ENCODE data around the gene NCS1. TPM values are rescaled to one million over a fixed set of nuclear protein-coding genes. Genes with fewer than 3 reads are reported as not detected.

NCS1 gene
- polyA plus RNA-seq, 4 donors, result 0.54 to 9.2 (median 3.0) TPM

GRCh38 chr9:130129432-130130061 is 42.7 kb upstream of the NCS1 start:
- WGBS, 3 donors, result 87 to 91% (median 90%) methylated on average over 22 of the region's 22 CpGs
- DNase-seq, result no peak
- no peak for FAIRE-seq
- Histone ChIP-seq H3K9me3 (ENCODE audit: control insufficient read depth in 2 of 2, insufficient read depth in 1 of 2, low read depth in 1 of 2, low read length in 1 of 2) (no peaks in the 10 kb centered on the region), H3K4me1 (ENCODE audit: control insufficient read depth in 3 of 3, insufficient read depth in 2 of 3, low read depth in 1 of 3, low read length in 2 of 3) (no peaks in the 10 kb centered on the region), H3K27ac (ENCODE audit: low read depth in 1 of 3, low read length in 2 of 3) (peak overlapping the region in 2 of 3 donors; percentile 35 to 85), H3K36me3 (ENCODE audit: control insufficient read depth in 3 of 3, insufficient read depth in 2 of 3, low read depth in 1 of 3, low read length in 3 of 3) (peaks cover 8 to 60% (median 9%) of the 10 kb centered on the region in 3 donors), H3K27me3 (ENCODE audit: control insufficient read depth in 3 of 3, insufficient read depth in 3 of 3, low read length in 3 of 3) (no peaks in the 10 kb centered on the region), H3K4me3 (ENCODE audit: low read depth in 1 of 3, low read length in 3 of 3) (no peak overlapping the region)

DNA sequence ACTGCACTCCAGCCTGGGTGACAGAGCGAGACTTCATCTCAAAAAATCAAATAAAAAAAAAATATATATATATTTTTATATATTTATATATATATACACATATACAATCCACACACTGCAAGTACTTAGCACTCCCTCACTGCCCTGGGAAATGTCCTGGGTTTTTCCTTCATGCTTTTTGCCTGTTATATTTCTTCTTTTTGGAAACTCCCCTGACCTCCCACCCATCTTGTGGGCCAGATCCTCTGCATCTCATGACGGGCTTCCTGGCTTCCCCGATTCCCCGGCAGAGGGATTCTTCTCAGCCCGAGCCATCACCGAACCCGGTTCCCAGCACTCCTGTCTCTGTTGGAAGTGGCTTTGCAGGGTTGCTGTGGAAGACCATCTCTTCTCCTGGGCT is 39.5 kb upstream of the NCS1 start:
- FAIRE-seq (no peak), DNase-seq (no peak)
- Histone ChIP-seq H3K4me1 (ENCODE audit: control insufficient read depth in 3 of 3, insufficient read depth in 2 of 3, low read depth in 1 of 3, low read length in 2 of 3) (no peaks in the 10 kb centered on the region), H3K36me3 (ENCODE audit: control insufficient read depth in 3 of 3, insufficient read depth in 2 of 3, low read depth in 1 of 3, low read length in 3 of 3) (peaks cover 5 to 69% (median 9%) of the 10 kb centered on the region in 3 donors), H3K9me3 (ENCODE audit: control insufficient read depth in 2 of 2, insufficient read depth in 1 of 2, low read depth in 1 of 2, low read length in 1 of 2) (no peaks in the 10 kb centered on the region), H3K27ac (ENCODE audit: low read depth in 1 of 3, low read length in 2 of 3) (no peak overlapping the region), H3K27me3 (ENCODE audit: control insufficient read depth in 3 of 3, insufficient read depth in 3 of 3, low read length in 3 of 3) (no peaks in the 10 kb centered on the region), H3K4me3 (ENCODE audit: low read depth in 1 of 3, low read length in 3 of 3) (no peak overlapping the region)
- 91 to 96% (median 95%) methylated on average over 7 of the region's 7 CpGs for WGBS, 3 donors

DNA sequence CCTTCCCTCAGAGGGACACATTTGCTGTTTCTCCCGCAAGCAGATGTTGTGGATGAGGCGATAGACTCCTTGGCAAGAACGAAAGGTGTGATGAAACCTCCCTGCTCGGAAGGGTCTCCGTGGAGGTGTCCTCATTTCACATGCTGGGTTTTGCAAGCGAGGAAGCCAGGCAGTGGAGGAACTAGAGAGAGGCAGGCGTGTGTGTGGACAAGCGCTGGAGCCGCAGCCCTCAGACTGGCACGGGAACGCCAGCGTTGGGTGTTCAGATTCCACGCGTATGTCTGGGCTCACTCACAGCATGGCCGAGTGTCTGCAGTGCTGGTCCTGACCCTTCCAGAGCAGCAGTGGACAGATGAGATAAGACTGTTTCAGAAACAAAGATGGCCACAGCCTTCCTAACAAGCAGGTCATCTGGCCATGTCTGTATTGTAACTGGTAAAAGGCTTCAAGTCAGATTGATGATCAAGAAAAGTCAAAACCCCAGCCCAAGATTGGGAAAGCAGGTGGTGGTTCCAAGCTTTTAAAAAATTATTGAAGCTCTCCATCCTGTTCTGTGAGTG is 35.0 kb upstream of the NCS1 start:
- Histone ChIP-seq H3K27me3 (ENCODE audit: control insufficient read depth in 3 of 3, insufficient read depth in 3 of 3, low read length in 3 of 3) (no peaks in the 10 kb centered on the region), H3K36me3 (ENCODE audit: control insufficient read depth in 3 of 3, insufficient read depth in 2 of 3, low read depth in 1 of 3, low read length in 3 of 3) (peaks cover 0 to 31% (median 3%) of the 10 kb centered on the region in 3 donors), H3K27ac (ENCODE audit: low read depth in 1 of 3, low read length in 2 of 3) (no peak overlapping the region), H3K4me1 (ENCODE audit: control insufficient read depth in 3 of 3, insufficient read depth in 2 of 3, low read depth in 1 of 3, low read length in 2 of 3) (no peaks in the 10 kb centered on the region), H3K9me3 (ENCODE audit: control insufficient read depth in 2 of 2, insufficient read depth in 1 of 2, low read depth in 1 of 2, low read length in 1 of 2) (no peaks in the 10 kb centered on the region), H3K4me3 (ENCODE audit: low read depth in 1 of 3, low read length in 3 of 3) (no peak overlapping the region)
- DNase-seq (no peak), FAIRE-seq (no peak)
- WGBS, 3 donors, result 95 to 98% (median 98%) methylated on average over 15 of the region's 15 CpGs

DNA sequence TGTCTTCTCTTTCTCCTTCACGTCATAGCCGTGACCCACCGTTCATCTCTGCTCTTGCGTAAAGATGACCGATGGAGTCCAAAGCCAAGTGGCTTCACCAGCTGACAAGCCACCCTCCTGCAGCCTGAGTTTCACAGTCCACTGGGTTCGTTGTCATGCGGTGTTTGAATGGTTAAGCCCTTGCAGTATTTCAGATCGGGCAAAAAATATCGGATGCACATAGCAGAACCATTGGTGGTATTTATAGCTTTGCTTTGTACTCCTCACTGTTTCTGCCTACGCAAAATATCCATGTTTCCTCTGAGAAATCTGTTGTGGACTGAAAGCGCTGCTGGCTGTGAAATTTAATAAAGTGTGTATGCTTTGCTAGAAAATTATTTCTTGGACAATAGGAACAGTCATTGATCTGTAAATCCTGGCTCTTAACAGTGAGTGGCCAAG is 34.5 kb upstream of the NCS1 start:
- H3K4me3 ChIP-seq (ENCODE audit: low read depth in 1 of 3, low read length in 3 of 3), result no peak overlapping the region
- H3K9me3 ChIP-seq (ENCODE audit: control insufficient read depth in 2 of 2, insufficient read depth in 1 of 2, low read depth in 1 of 2, low read length in 1 of 2), result no peaks in the 10 kb centered on the region
- no peak for DNase-seq
- H3K4me1 ChIP-seq (ENCODE audit: control insufficient read depth in 3 of 3, insufficient read depth in 2 of 3, low read depth in 1 of 3, low read length in 2 of 3), result no peaks in the 10 kb centered on the region
- no peak overlapping the region for H3K27ac ChIP-seq (ENCODE audit: low read depth in 1 of 3, low read length in 2 of 3)
- peaks cover 0 to 29% (median 3%) of the 10 kb centered on the region in 3 donors for H3K36me3 ChIP-seq (ENCODE audit: control insufficient read depth in 3 of 3, insufficient read depth in 2 of 3, low read depth in 1 of 3, low read length in 3 of 3)
- FAIRE-seq, result no peak
- WGBS, 3 donors, result 90 to 96% (median 95%) methylated on average over 11 of the region's 11 CpGs
- no peaks in the 10 kb centered on the region for H3K27me3 ChIP-seq (ENCODE audit: control insufficient read depth in 3 of 3, insufficient read depth in 3 of 3, low read length in 3 of 3)

DNA sequence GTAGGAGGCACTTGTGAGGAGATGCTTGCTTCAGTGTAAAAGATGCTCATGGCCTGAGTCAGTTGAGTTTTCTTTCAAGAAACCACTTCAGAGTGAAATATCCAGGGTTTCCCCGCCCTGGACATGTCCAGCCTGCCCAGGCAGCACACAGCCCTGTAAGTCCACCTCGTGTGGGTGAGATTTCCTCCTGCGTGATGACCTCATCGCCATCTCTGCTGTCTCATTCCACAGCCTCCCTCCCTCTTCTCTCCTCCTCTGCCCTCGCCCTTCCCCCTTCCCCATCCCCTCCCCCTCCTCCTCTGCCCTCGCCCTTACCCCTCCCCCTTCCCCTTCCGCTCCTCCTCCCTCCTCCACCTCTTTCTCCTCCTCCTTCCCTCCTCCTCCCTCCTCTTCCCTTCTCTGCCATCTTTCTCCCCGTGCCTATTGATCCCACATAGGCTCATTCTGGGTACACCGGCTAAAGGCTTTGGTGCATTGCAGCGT is 34.0 kb upstream of the NCS1 start:
- no peak for FAIRE-seq
- peak overlapping the region in 1 of 3 donors; percentile 19 for H3K27ac ChIP-seq (ENCODE audit: low read depth in 1 of 3, low read length in 2 of 3)

DNA sequence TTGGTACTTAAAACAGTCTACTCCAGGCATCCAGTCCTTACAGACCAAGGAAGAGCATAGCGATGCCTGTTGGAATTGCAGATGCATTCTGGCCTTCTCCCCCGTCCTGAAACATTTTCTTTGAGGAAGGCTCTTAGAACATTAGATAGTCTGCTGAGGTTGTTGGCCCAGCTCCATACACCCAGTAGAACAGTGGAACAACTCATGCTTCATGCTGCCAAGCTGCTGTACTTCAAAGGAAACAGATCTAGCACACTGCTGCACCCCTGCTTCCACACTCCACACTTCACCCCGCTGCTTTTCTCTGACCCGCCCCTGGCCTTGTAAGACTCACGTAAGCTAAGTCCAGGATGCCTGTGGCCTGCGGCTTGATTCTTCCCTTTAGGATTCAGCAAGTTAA is 33.4 kb upstream of the NCS1 start:
- 56 to 70% (median 65%) methylated on average over 6 of the region's 6 CpGs for WGBS, 3 donors
- Histone ChIP-seq H3K36me3 (ENCODE audit: control insufficient read depth in 3 of 3, insufficient read depth in 2 of 3, low read depth in 1 of 3, low read length in 3 of 3) (peaks cover 0 to 21% (median 0%) of the 10 kb centered on the region in 3 donors), H3K4me1 (ENCODE audit: control insufficient read depth in 3 of 3, insufficient read depth in 2 of 3, low read depth in 1 of 3, low read length in 2 of 3) (no peaks in the 10 kb centered on the region), H3K4me3 (ENCODE audit: low read depth in 1 of 3, low read length in 3 of 3) (no peak overlapping the region), H3K27ac (ENCODE audit: low read depth in 1 of 3, low read length in 2 of 3) (peak overlapping the region in 1 of 3 donors; percentile 19), H3K9me3 (ENCODE audit: control insufficient read depth in 2 of 2, insufficient read depth in 1 of 2, low read depth in 1 of 2, low read length in 1 of 2) (no peaks in the 10 kb centered on the region), H3K27me3 (ENCODE audit: control insufficient read depth in 3 of 3, insufficient read depth in 3 of 3, low read length in 3 of 3) (peaks cover 0 to 3% (median 0%) of the 10 kb centered on the region in 3 donors)
- no peak for FAIRE-seq
- no peak for DNase-seq

More for the DNA sequence above, 34.0 kb upstream of the NCS1 start:
- H3K9me3 ChIP-seq (ENCODE audit: control insufficient read depth in 2 of 2, insufficient read depth in 1 of 2, low read depth in 1 of 2, low read length in 1 of 2), result no peaks in the 10 kb centered on the region
- H3K4me1 ChIP-seq (ENCODE audit: control insufficient read depth in 3 of 3, insufficient read depth in 2 of 3, low read depth in 1 of 3, low read length in 2 of 3), result no peaks in the 10 kb centered on the region
- H3K36me3 ChIP-seq (ENCODE audit: control insufficient read depth in 3 of 3, insufficient read depth in 2 of 3, low read depth in 1 of 3, low read length in 3 of 3), result peaks cover 0 to 24% (median 0%) of the 10 kb centered on the region in 3 donors
- WGBS, 3 donors, result 46 to 69% (median 64%) methylated on average over 10 of the region's 10 CpGs
- no peak overlapping the region for H3K4me3 ChIP-seq (ENCODE audit: low read depth in 1 of 3, low read length in 3 of 3)
- H3K27me3 ChIP-seq (ENCODE audit: control insufficient read depth in 3 of 3, insufficient read depth in 3 of 3, low read length in 3 of 3), result no peaks in the 10 kb centered on the region
- DNase-seq, result no peak

GRCh38 chr9:130139251-130139650 is 33.0 kb upstream of the NCS1 start:
- Histone ChIP-seq H3K4me1 (ENCODE audit: control insufficient read depth in 3 of 3, insufficient read depth in 2 of 3, low read depth in 1 of 3, low read length in 2 of 3) (no peaks in the 10 kb centered on the region), H3K27me3 (ENCODE audit: control insufficient read depth in 3 of 3, insufficient read depth in 3 of 3, low read length in 3 of 3) (peaks cover 0 to 8% (median 0%) of the 10 kb centered on the region in 3 donors), H3K4me3 (ENCODE audit: low read depth in 1 of 3, low read length in 3 of 3) (no peak overlapping the region), H3K36me3 (ENCODE audit: control insufficient read depth in 3 of 3, insufficient read depth in 2 of 3, low read depth in 1 of 3, low read length in 3 of 3) (peaks cover 0 to 21% (median 0%) of the 10 kb centered on the region in 3 donors), H3K27ac (ENCODE audit: low read depth in 1 of 3, low read length in 2 of 3) (no peak overlapping the region), H3K9me3 (ENCODE audit: control insufficient read depth in 2 of 2, insufficient read depth in 1 of 2, low read depth in 1 of 2, low read length in 1 of 2) (no peaks in the 10 kb centered on the region)
- 90 to 95% (median 94%) methylated on average over 10 of the region's 10 CpGs for WGBS, 3 donors
- DNase-seq, result no peak
- FAIRE-seq, result no peak

- Histone ChIP-seq H3K9me3 (ENCODE audit: control insufficient read depth in 2 of 2, insufficient read depth in 1 of 2, low read depth in 1 of 2, low read length in 1 of 2) (no peaks in the 10 kb centered on the region), H3K27ac (ENCODE audit: low read depth in 1 of 3, low read length in 2 of 3) (no peak overlapping the region), H3K4me3 (ENCODE audit: low read depth in 1 of 3, low read length in 3 of 3) (no peak overlapping the region), H3K4me1 (ENCODE audit: control insufficient read depth in 3 of 3, insufficient read depth in 2 of 3, low read depth in 1 of 3, low read length in 2 of 3) (peaks cover 0 to 2% (median 0%) of the 10 kb centered on the region in 3 donors), H3K36me3 (ENCODE audit: control insufficient read depth in 3 of 3, insufficient read depth in 2 of 3, low read depth in 1 of 3, low read length in 3 of 3) (peaks cover 0 to 12% (median 0%) of the 10 kb centered on the region in 3 donors), H3K27me3 (ENCODE audit: control insufficient read depth in 3 of 3, insufficient read depth in 3 of 3, low read length in 3 of 3) (peaks cover 0 to 8% (median 0%) of the 10 kb centered on the region in 3 donors)
- FAIRE-seq (no peak), DNase-seq (no peak)
- WGBS, 3 donors, result 78 to 85% (median 81%) methylated on average over 10 of the region's 10 CpGs
These were observed 31.5 kb upstream of the NCS1 start for GRCh38 chr9:130140706-130141105.
